Thoracic aorta (tissue), 2 donors: ENCODE results near the gene USP9X. TPM values are rescaled to one million over a fixed set of nuclear protein-coding genes. Genes with fewer than 3 reads are reported as not detected.

Source experiments
- ATAC-seq: fragments of 150-250 bp; one replicate; pipeline ENCODE4 v1.8.0; 2017; ENCODE audit warnings: low read depth; ENCODE audit not compliant: insufficient number of reproducible peaks, low FRiP score
- DNase-seq: peaks from one replicate; pipeline ENCODE4 v3.0.0-alpha.2; 2020; ENCODE audit warnings: low spot score
- H3K27ac ChIP-seq, 2 donors: fragments of 200-600 bp; sonication (generic); 1 replicate in 1 of 2; 2 replicates in 1 of 2; pipeline ENCODE4 v1.5.1; 2016; ENCODE audit warnings: mild to moderate bottlenecking in 2 of 2, moderate library complexity in 2 of 2
- H3K27me3 ChIP-seq: fragments of 200-600 bp; sonication (generic); replicated peaks from 2 replicates; pipeline ENCODE4 v1.6.0; 2016; ENCODE audit warnings: mild to moderate bottlenecking; ENCODE audit not compliant: insufficient read depth
- H3K36me3 ChIP-seq: fragments of 200-600 bp; sonication (generic); one replicate; pipeline ENCODE4 v1.5.1; 2016
- H3K4me1 ChIP-seq, 2 donors: fragments of 200-600 bp; sonication (generic); 1 replicate in 1 of 2; 2 replicates in 1 of 2; pipeline versions ENCODE4 v1.5.1 to v1.6.0; 2016; ENCODE audit warnings: low read depth in 2 of 2, mild to moderate bottlenecking in 1 of 2; ENCODE audit not compliant: control insufficient read depth in 1 of 2
- H3K4me3 ChIP-seq: fragments of 200-600 bp; sonication (generic); 2 replicates; pipeline ENCODE4 v1.5.1; 2016; ENCODE audit warnings: mild to moderate bottlenecking
- H3K9me3 ChIP-seq: fragments of 200-600 bp; sonication (generic); 2 replicates; pipeline ENCODE4 v1.5.1; 2016
- CTCF ChIP-seq: fragments of 200-600 bp; sonication (generic); IDR thresholded peaks from one replicate; pipeline ENCODE4 v1.5.1; 2019; ENCODE audit warnings: antibody characterized with exemption
- total RNA-seq, 2 donors: library from RNA; depleted of rRNA; stranded (reverse); fragments of >200 nt; gene quantifications; one replicate each; pipeline versions ENCODE4 v1.1.0 to v1.2.3, GENCODE V29; 2016

The USP9X gene
- total RNA-seq, 2 donors from 2014 or later = 81.4 to 87.8 TPM

DNA sequence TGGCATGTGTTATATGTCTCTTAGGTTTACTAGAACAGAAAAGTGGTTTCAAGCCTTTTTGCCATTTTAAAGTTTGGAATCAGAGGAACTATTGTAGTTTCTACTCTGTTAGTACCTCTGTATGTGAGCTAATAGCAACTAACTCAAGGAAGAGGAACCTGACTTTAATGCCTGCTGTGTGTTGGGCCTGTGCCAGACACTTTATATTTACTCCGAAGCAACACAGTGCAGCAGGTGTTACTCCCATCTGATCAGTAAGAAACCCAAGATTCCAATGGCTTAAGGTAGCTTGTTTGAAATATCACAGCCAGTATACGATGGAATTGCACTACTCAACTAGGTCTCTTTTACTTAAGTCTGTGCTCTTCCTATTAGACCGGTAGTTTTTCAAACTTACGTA, 79.2 kb downstream of the USP9X start:
- no peak for ATAC-seq
- DNase-seq = no peak
- H3K27me3 ChIP-seq = no peaks in the 10 kb centered on the region
- no peak overlapping the region for H3K27ac ChIP-seq
- no peaks in the 10 kb centered on the region for H3K9me3 ChIP-seq
- H3K4me1 ChIP-seq = no peaks in the 10 kb centered on the region
- no peak overlapping the region for H3K4me3 ChIP-seq
- H3K36me3 ChIP-seq = no peaks in the 10 kb centered on the region
- TF ChIP-seq CTCF = no peak

- no peak for TF ChIP-seq CTCF
- Histone ChIP-seq H3K27ac (no peak overlapping the region), H3K4me3 (no peak overlapping the region), H3K27me3 (no peaks in the 10 kb centered on the region), H3K36me3 (peaks cover 9% of the 10 kb centered on the region), H3K9me3 (no peaks in the 10 kb centered on the region), H3K4me1 (no peaks in the 10 kb centered on the region)
- ATAC-seq (no peak), DNase-seq (no peak)
Observed at GRCh38 chrX:41167888-41168287, 82.6 kb downstream of the USP9X start.

DNA sequence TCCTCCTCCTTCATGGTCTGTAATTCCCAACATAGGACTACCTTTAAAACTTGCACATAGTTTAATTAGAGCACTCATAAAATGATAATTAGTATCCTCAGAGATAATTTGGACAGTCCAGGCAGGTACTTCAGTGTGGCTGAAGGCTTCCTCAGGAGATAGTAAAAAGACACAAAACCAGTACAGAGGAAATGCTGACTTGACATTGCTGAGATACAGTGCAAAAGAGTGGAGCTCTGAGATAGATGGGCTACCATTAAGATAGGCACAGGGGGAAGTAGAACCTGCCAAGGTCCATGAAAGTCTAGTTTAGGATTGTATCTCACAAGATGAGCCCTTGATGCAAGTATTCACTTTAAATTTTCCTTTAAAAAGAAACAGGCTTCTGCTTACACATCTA, 91.0 kb downstream of the USP9X start:
- Histone ChIP-seq H3K4me1 (peaks cover 0 to 3% of the 10 kb centered on the region in 2 donors), H3K27me3 (no peaks in the 10 kb centered on the region), H3K9me3 (no peaks in the 10 kb centered on the region), H3K36me3 (peaks cover 4% of the 10 kb centered on the region), H3K4me3 (no peak overlapping the region), H3K27ac (no peak overlapping the region)
- no peak for ATAC-seq
- DNase-seq = no peak
- TF ChIP-seq CTCF = no peak

DNA sequence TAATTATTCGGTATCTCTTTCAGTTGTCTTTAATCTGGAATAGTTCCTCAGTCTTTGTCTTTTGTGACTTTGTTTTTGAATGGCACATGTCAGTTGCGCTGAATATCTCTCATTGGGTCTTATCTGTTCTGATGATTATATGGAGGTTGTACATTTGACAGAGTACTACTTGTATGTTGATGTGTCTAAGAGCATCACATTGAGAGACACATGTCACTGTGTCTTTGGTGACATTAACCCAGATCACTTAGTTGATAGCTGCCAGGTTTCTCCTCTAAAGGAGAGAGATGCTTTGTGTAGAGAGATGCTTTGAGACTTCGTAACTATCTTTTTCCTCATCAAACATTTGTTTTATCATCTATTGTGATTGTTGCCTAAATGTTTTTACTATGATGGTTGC, 92.1 kb downstream of the USP9X start:
- TF ChIP-seq CTCF = no peak
- no peaks in the 10 kb centered on the region for H3K27me3 ChIP-seq
- DNase-seq (no peak), ATAC-seq (no peak)
- no peak overlapping the region for H3K27ac ChIP-seq
- peaks cover 4% of the 10 kb centered on the region for H3K36me3 ChIP-seq
- H3K4me1 ChIP-seq = peaks cover 0 to 3% of the 10 kb centered on the region in 2 donors
- H3K9me3 ChIP-seq = no peaks in the 10 kb centered on the region
- no peak overlapping the region for H3K4me3 ChIP-seq

DNA sequence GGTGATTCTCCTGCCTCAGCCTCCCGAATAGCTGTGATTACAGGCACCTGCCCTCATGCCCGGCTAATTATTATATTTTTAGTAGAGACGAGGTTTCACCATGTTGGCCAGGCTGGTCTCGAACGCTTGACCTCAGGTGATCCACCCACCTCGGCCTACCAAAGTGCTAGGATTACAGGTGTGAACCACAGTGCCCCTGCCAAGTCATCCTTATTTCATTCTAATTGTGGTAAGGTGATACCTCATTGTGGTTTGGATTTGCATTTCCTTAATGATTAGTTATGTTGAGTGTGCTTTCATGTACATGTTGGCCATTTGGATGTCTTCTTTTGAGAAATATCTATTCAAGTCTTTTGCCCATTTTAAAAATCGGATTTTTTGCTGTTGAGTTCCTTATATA, 93.0 kb downstream of the USP9X start:
- Histone ChIP-seq H3K4me1 (peaks cover 0 to 3% of the 10 kb centered on the region in 2 donors), H3K27me3 (no peaks in the 10 kb centered on the region), H3K4me3 (no peak overlapping the region), H3K27ac (no peak overlapping the region), H3K9me3 (no peaks in the 10 kb centered on the region), H3K36me3 (no peaks in the 10 kb centered on the region)
- DNase-seq = no peak
- no peak for ATAC-seq
- no peak for TF ChIP-seq CTCF
